Frontal cortex (tissue), 4 donors: Measurements from ENCODE around the gene ANKFN1. TPM values are rescaled to one million over a fixed set of nuclear protein-coding genes. Genes with fewer than 3 reads are reported as not detected.

Experiments used
- DNase-seq, 2 donors: peaks; one replicate each; pipeline ENCODE4 v3.0.0; 2012; ENCODE audit warnings: low spot score in 2 of 2
- FAIRE-seq: peaks from 2 replicates; lab custom pipeline; 2012; peaks lifted over from hg19 to GRCh38; lab: Jason Lieb, UNC
- total RNA-seq: library from RNA; depleted of rRNA; stranded (reverse); fragments of >200 nt; gene quantifications from one replicate; pipeline ENCODE4 v1.2.3, GENCODE V29; 2014
- donor health status: control.
- donor health status: control.
- donor health status: control.

ANKFN1 gene
- total RNA-seq, 1 donor from 2014 or later = 2.4 TPM

GRCh38 chr17:56468840-56469239, 315.6 kb downstream of the ANKFN1 start:
- no peak for FAIRE-seq
- DNase-seq = no peak

DNA sequence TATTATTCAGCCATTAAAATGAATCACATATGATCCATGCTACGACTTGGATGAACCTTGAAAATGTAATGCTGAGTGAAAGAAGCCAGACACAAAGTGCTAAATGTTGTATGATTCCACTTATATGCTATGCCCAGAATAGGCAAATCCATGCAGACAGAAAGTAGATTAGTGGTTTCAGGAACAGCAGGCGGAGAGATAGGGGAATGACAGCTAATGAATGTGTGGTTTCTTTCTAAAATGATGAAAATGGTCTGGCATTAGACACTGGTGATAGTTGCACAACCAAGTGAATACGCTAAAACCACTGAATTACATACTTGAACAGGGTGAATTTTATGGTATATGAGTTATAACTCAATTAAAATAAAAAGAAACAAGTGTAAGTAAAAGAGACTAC, 318.4 kb downstream of the ANKFN1 start:
- no peak for DNase-seq
- no peak for FAIRE-seq

DNA sequence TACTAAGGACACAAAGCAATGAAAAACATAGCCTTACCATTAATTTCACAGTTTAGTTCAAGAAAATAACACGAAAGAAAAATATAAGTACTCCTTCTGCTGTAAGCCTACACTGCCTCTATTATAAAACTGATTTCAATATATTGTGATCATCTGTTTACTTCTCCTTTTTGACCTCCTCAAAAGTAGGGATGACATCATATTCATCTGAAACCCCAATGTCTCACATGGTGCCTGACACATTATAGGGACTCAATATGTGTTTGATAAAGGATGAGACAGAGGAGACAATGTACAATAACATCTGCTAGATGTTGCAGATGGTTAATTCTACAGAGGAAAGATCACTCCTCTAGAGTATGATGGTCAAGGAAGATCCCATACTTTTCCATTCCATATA, 321.8 kb downstream of the ANKFN1 start:
- DNase-seq (no peak), FAIRE-seq (no peak)

DNA sequence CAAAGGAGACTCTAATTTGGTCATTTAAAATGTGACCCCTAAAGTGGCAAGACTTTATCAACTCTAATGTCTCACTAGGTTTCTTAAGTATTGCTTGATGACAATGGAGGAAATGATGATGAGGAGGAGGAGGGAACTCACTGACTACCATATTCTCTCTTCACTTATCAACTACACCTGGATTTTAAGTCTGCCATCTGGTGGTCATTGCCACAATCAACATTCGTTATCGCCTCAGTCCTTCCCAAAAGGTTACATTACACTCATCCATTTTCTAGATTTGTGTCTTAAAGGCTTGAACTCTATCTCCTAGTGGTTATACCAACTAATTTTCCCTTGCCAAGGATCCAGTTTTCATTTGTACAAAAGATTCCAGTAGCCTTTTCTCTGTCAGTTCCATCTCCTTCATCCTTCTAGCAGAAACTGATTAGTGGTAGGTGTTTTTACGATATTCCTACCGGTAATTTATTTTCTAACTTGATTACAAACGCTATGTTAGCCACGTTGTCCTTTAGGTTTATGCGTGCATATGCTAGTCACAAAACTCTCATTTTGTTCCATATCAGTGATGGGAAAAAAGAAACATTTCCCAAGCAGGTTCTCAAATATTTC, 325.7 kb downstream of the ANKFN1 start:
- FAIRE-seq = no peak
- no peak for DNase-seq

GRCh38 chr17:56480501-56480900, 327.2 kb downstream of the ANKFN1 start:
- FAIRE-seq (no peak), DNase-seq (no peak)

DNA sequence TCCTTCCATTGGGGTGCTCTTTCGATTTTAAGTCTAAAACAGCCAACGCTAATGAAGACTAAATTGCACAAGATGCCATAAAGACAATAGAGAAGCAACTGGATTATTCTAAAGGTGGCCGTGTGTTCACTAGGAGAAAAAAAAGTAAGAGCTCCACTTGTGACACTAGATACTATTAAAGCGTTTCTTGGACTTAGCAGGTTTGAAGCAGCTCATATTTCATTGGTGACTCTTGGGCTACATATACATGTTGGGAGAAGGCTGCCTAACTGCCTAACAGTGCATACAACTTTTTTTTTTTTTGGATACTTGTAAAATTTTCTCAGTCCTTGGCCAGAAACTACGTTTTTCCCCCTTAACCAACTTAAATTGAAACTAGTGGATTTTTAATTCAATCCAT, 328.4 kb downstream of the ANKFN1 start:
- FAIRE-seq = no peak
- DNase-seq = no peak

DNA sequence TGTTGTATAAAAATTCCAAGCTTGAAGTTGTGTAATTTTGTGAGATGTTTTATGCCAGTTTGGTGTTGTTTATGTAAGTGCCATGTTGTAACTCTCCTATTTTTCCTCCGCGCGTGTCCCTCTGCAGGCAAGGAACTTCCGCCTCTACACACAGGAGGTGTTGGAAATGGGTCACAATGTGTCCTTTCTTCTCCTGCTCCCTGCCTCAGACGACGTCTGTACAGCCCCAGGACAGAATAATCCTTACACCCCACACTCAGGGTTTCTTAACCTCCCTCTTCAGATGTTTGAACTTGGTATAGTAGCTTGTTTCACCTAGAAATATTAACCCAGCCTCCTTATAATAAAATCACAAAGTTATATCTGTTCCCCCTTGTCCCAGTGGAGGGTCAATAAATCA, 329.0 kb downstream of the ANKFN1 start:
- FAIRE-seq (no peak), DNase-seq (no peak)

DNA sequence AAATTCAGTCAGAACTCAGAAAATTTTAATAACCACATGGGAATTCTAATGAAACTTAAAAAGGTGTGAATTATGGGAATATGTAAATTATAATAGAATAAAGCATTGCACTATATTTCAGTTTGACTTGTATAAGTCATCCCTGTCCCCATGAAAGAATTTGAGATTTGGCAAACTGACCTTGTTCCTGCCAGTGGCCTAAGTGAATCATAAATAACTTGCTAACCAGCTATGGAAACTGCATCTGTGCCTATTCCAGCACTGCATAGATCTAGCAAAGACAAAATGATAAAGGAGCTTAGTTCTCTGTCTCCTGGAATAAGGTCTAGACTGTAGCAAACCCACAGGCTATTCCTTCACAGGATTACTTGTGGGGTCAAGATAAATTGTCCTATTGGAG, 333.5 kb downstream of the ANKFN1 start:
- DNase-seq = no peak
- FAIRE-seq = no peak

GRCh38 chr17:56488800-56489199, 335.5 kb downstream of the ANKFN1 start:
- FAIRE-seq (no peak), DNase-seq (no peak)

- FAIRE-seq = no peak
- no peak for DNase-seq
These were observed 336.7 kb downstream of the ANKFN1 start for GRCh38 chr17:56489980-56490379.

DNA sequence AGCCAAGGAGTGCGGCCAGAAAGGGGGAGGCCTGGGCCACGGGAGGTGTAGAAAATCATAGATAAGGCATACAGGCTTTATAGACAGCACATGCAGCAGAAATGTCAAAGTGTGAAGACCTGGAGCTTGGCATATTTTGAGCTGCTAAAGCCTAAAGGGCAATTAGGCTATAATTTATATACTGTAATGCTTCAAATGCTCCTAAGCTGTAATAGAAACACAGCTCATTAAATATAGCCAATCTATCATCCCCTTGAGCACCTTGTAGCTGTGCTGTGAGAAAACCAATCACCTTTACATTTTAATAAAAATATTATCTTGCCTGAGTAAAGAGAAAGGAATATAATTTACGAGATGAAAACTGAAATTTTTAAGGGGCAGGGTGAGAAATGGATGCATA, 342.3 kb downstream of the ANKFN1 start:
- FAIRE-seq (no peak), DNase-seq (no peak)

DNA sequence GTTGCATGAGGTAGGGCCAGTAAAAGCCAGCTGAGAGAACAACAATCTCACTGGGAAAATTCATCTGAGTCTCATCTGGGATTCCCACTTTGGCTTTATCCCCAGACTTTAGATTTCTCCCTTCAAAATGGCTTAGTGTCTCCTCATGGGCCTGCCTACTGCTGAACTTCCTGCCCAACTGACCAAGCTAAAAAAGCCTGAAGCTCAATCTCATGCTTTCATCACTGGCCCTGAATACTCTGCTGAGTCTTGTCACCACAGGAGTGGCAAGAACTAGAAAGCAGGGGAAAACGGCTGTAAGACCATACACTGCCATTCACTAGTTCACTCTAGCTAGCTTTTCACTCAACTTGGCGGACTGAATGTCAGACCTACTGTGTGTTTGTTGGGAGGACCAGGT, 343.9 kb downstream of the ANKFN1 start:
- DNase-seq = no peak
- FAIRE-seq = no peak

GRCh38 chr17:56499799-56500388, 346.6 kb downstream of the ANKFN1 start:
- no peak for DNase-seq
- no peak for FAIRE-seq

DNA sequence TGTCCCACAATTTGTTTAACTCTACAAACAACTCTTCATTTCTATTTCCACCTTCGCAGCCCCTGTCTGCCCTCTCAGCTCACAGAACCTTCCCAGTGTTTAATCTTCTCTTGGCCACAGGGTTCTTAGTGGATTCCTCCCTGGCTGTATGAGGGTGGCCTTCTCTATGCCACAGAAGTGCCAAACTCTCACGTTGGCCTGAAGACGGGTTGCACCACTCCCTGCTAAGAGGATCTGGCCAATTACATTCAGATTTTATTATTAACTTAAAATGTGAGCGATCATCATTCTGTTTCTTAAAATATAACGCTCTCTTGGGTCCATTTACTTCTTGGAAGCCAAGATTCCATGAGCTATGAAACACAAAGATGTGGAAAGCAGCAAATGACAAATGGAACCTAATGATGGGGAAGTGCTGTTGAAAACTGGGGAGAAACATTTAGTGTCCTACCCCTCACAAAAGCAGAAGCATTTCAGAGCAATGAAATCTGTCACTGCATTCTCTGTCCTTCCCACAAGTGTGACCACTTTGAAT, 348.9 kb downstream of the ANKFN1 start:
- no peak for DNase-seq
- no peak for FAIRE-seq

GRCh38 chr17:56505154-56505756, 352.0 kb downstream of the ANKFN1 start:
- DNase-seq (no peak), FAIRE-seq (no peak)

DNA sequence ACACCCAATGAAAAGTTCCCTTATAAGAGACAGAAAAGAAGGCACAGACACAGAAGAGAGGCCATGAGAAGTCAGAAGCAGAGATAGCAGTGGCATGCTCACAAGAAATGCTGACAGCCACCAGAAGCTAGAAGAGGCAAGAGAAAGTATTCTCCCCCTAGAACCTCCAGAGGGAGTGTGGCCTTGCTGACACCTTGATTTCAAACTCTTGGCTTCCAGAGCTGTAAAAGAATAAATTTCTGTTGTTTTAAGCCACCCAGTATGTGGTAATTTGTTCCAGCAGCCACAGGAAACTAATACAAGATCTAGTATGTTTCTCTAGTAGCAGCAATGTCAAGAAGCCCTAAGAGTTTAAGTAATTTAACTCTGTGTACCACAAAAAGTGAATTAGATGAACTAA, 353.1 kb downstream of the ANKFN1 start:
- no peak for FAIRE-seq

GRCh38 chr17:56510554-56511342, 357.5 kb downstream of the ANKFN1 start:
- no peak for DNase-seq
- no peak for FAIRE-seq

More for the DNA sequence above, 353.1 kb downstream of the ANKFN1 start:
- DNase-seq = no peak

- no peak for DNase-seq
- no peak for FAIRE-seq
These were observed 361.0 kb downstream of the ANKFN1 start for GRCh38 chr17:56514264-56514663.

- DNase-seq = no peak
- FAIRE-seq = no peak
These were observed 361.6 kb downstream of the ANKFN1 start for GRCh38 chr17:56514899-56515298.

DNA sequence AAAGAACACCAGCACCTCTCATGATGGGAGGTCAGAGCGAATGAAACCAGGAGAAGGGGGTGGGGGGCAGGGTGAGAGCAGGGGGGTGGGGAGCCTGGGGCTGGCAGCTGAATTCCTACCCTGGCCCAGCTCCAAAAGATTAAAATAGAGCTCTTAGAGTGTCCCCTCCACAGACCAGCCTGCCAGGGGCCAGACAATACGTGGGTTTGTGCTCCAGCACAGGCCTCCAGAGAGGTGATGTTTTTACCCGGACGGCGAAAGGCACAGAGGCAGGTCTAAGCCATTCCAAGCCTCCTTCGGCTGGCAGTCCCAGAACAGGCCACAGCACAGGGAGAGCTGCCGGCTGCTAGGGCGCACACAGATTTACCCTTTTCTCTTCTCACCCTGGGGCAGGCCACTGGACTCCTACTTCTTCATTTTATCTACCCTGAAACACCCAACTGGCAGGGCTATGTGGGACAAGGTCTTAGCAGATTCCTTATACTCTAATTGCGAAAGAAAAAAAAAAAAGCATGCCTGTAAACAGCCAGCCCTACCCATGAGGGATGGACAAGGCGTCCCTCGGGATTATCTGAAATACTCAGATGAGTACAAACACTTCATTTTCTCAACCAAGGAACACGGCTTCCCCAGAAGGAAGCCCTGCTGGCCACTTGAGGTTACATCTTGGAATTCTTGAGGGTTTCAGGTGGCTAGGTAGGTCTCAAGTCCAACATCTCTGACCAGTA, 368.3 kb downstream of the ANKFN1 start:
- DNase-seq = no peak
- no peak for FAIRE-seq
